Ramos (cell line): ENCODE results near the gene NIM1K.
"Not testable (repeated sequence)": the region's sequence is repeated elsewhere in the genome, so short reads cannot be mapped to it uniquely, and the experiment has no call there.

ENCODE experiments used
- in situ Hi-C: fragments of 300-500 bp; cut with MboI; formaldehyde crosslinking; loops from one replicate; pipeline ENCODE4 v1.14.3; 2022; ENCODE audit warnings: low sequenced_read_pairs; ENCODE audit not compliant: unreplicated experiment

Gene NIM1K

GRCh38 chr5:43191740-43192557 is at the start of gene NIM1K:
NIM1K (plus strand) TSS chr5:43192225; CDS start chr5:43245776, 53,551 bp downstream.
- in situ Hi-C loops, result no loop called here

- in situ Hi-C loops, result no loop called here
These were observed 47.0 kb upstream of the NIM1K start for GRCh38 chr5:43145071-43145470.

GRCh38 chr5:43146958-43147357 is 45.1 kb upstream of the NIM1K start:
- in situ Hi-C loops, result no loop called here

GRCh38 chr5:43148417-43148816 is 43.6 kb upstream of the NIM1K start:
- in situ Hi-C loops, result no loop called here

- in situ Hi-C loops, result no loop called here
These were observed 42.8 kb upstream of the NIM1K start for GRCh38 chr5:43149231-43149630.

GRCh38 chr5:43150075-43150474 is 42.0 kb upstream of the NIM1K start:
- in situ Hi-C loops, result no loop called here

GRCh38 chr5:43150748-43151147 is 41.3 kb upstream of the NIM1K start:
- in situ Hi-C loops, result no loop called here

GRCh38 chr5:43152946-43153345 is 39.1 kb upstream of the NIM1K start:
- in situ Hi-C loops, result no loop called here

- in situ Hi-C loops, result no loop called here
These were observed 37.6 kb upstream of the NIM1K start for GRCh38 chr5:43154469-43154868.

- in situ Hi-C loops, result no loop called here
These were observed 36.5 kb upstream of the NIM1K start for GRCh38 chr5:43155394-43156096.

GRCh38 chr5:43156388-43156787 is 35.6 kb upstream of the NIM1K start:
- in situ Hi-C loops, result no loop called here

- in situ Hi-C loops, result no loop called here
These were observed 35.0 kb upstream of the NIM1K start for GRCh38 chr5:43157068-43157467.

- in situ Hi-C loops, result no loop called here
These were observed 30.8 kb upstream of the NIM1K start for GRCh38 chr5:43161244-43161643.

- in situ Hi-C loops, result not testable (repeated sequence)
These were observed 27.2 kb upstream of the NIM1K start for GRCh38 chr5:43164801-43165200.

GRCh38 chr5:43165323-43165722 is 26.7 kb upstream of the NIM1K start:
- in situ Hi-C loops, result no loop called here

GRCh38 chr5:43168175-43168574 is 23.9 kb upstream of the NIM1K start:
- in situ Hi-C loops, result no loop called here

- in situ Hi-C loops, result no loop called here
These were observed 20.6 kb upstream of the NIM1K start for GRCh38 chr5:43171451-43171850.

- in situ Hi-C loops, result no loop called here
These were observed 20.1 kb upstream of the NIM1K start for GRCh38 chr5:43171926-43172325.

- in situ Hi-C loops, result no loop called here
These were observed 19.2 kb upstream of the NIM1K start for GRCh38 chr5:43172779-43173178.

- in situ Hi-C loops, result no loop called here
These were observed 17.4 kb upstream of the NIM1K start for GRCh38 chr5:43174586-43174985.

GRCh38 chr5:43179836-43180235 is 12.2 kb upstream of the NIM1K start:
- in situ Hi-C loops, result no loop called here

- in situ Hi-C loops, result no loop called here
These were observed 9.6 kb upstream of the NIM1K start for GRCh38 chr5:43182421-43182820.
